HepG2 (cell line): ENCODE data around the gene ADGRL2. TPM values are rescaled to one million over a fixed set of nuclear protein-coding genes. Genes with fewer than 3 reads are reported as not detected.

Source experiments
- ATAC-seq: fragments of 200-7000 bp; cut with Tn5 transposase; 3 replicates; pipeline ENCODE4 v1.9.1; 2020; ENCODE audit warnings: mild to moderate bottlenecking, moderate library complexity
- BruUV-seq: library from RNA; stranded (reverse); fragments of 400-500 nt; replicated peaks from 2 replicates; lab custom pipeline; 2021; lab: Mats Ljungman, UMichigan
- CTCF ChIA-PET: fragments of 300-600 bp; formaldehyde crosslinking; extraction: SDS; loops from one replicate; lab custom pipeline; 2021; ENCODE audit warnings: low total read pairs, inconsistent platforms, low intra/inter-chr PET ratio; lab: Yijun Ruan, JAX
- POLR2A ChIA-PET: fragments of 350-600 bp; sonication (Branson Sonifier 250); formaldehyde crosslinking; loops from one replicate; lab custom pipeline; 2020; ENCODE audit warnings: antibody characterized with exemption, inconsistent platforms; lab: Yijun Ruan, JAX
- DNase-seq: peaks from one replicate; pipeline ENCODE4 v3.0.0-alpha.2; 2015; ENCODE audit warnings: low spot score
- FAIRE-seq: peaks from 3 replicates; lab custom pipeline; 2011; peaks lifted over from hg19 to GRCh38; lab: Jason Lieb, UNC
- H2AFZ ChIP-seq: one replicate; pipeline ENCODE4 v1.6.1; 2011; ENCODE audit warnings: low read length, inconsistent platforms
- H3K27ac ChIP-seq: fragments of 300-600 bp; 3 replicates; pipeline ENCODE4 v1.8.0; 2011; ENCODE audit warnings: mixed run types, mild to moderate bottlenecking, mixed read lengths, low read length, inconsistent platforms; ENCODE audit not compliant: insufficient read depth; ENCODE audit errors: extremely low read length
- H3K27me3 ChIP-seq, 2 experiments: fragments of 200-600 bp in 1 of 2; 2 replicates in 1 of 2; 3 replicates in 1 of 2; pipeline versions ENCODE4 v1.6.0 to v1.8.0; 2011; ENCODE audit warnings: low read length in 2 of 2, mild to moderate bottlenecking in 2 of 2, moderate library complexity in 2 of 2, inconsistent platforms in 1 of 2; ENCODE audit not compliant: insufficient read depth in 2 of 2, control insufficient read depth in 1 of 2
- H3K36me3 ChIP-seq, 2 experiments: fragments of 200-600 bp in 1 of 2; replicated peaks in 1 of 2; 2 replicates in 1 of 2; 3 replicates in 1 of 2; pipeline versions ENCODE4 v1.5.1 to v1.8.0; 2011; ENCODE audit warnings: low read length in 2 of 2, inconsistent platforms in 1 of 2; ENCODE audit not compliant: insufficient read depth in 2 of 2, control insufficient read depth in 1 of 2
- H3K4me1 ChIP-seq: 2 replicates; pipeline ENCODE4 v1.5.1; 2012; ENCODE audit warnings: low read length, inconsistent platforms; ENCODE audit not compliant: insufficient read depth
- H3K4me2 ChIP-seq: 2 replicates; pipeline ENCODE4 v1.6.0; 2011; ENCODE audit warnings: low read depth, low read length, inconsistent platforms
- H3K4me3 ChIP-seq, 3 experiments: fragments of 200-600 bp in 1 of 3; sonication (generic), shearing (Covaris generic) in 1 of 3; replicated peaks in 1 of 3; 2 replicates each; pipeline ENCODE4 v1.5.1; 2011 to 2016; ENCODE audit warnings: low read length in 3 of 3, inconsistent platforms in 2 of 3, low read depth in 2 of 3, mild to moderate bottlenecking in 2 of 3, control low read depth in 1 of 3, mixed read lengths in 1 of 3; ENCODE audit not compliant: insufficient read depth in 1 of 3
- H3K79me2 ChIP-seq: one replicate; pipeline ENCODE4 v1.6.1; 2011; ENCODE audit warnings: low read length, inconsistent platforms; ENCODE audit not compliant: insufficient read depth
- H3K9ac ChIP-seq: 2 replicates; pipeline ENCODE4 v1.6.0; 2011; ENCODE audit warnings: mild to moderate bottlenecking, low read depth, low read length, inconsistent platforms; ENCODE audit not compliant: insufficient read depth
- H3K9me3 ChIP-seq: 2 replicates; pipeline ENCODE4 v1.5.1; 2012; ENCODE audit warnings: mild to moderate bottlenecking, low read length
- H4K20me1 ChIP-seq: 2 replicates; pipeline ENCODE4 v1.6.0; 2011; ENCODE audit warnings: inconsistent platforms, mild to moderate bottlenecking, low read length, moderate library complexity; ENCODE audit not compliant: insufficient read depth
- BRF2 ChIP-seq: sonication (generic); formaldehyde crosslinking; IDR thresholded peaks from 2 replicates; pipeline ENCODE4 v1.8.1; 2022; ENCODE audit warnings: mild to moderate bottlenecking, missing genetic modification reagents
- CERS6 ChIP-seq: sonication (generic); formaldehyde crosslinking; IDR thresholded peaks from 2 replicates; pipeline ENCODE4 v1.5.0; 2020; ENCODE audit warnings: missing genetic modification reagents
- MTF1 ChIP-seq: sonication (generic); formaldehyde crosslinking; IDR thresholded peaks from 2 replicates; pipeline ENCODE4 v1.5.0; 2020; ENCODE audit warnings: missing genetic modification reagents
- NR3C1 ChIP-seq: sonication (generic); formaldehyde crosslinking; IDR thresholded peaks from 2 replicates; pipeline ENCODE4 v1.4.0; 2020; ENCODE audit warnings: missing genetic modification reagents
- PRPF4 ChIP-seq: fragments of 200-400 bp; formaldehyde crosslinking; IDR thresholded peaks from 2 replicates; pipeline ENCODE4 v1.6.1; 2016; ENCODE audit warnings: low read length, low read depth; ENCODE audit not compliant: poor library complexity, severe bottlenecking
- PTBP1 ChIP-seq: fragments of 200-400 bp; formaldehyde crosslinking; IDR thresholded peaks from 2 replicates; pipeline ENCODE4 v1.6.1; 2018; ENCODE audit warnings: low read length, low read depth; ENCODE audit not compliant: poor library complexity, severe bottlenecking
- RARG ChIP-seq: sonication (generic); formaldehyde crosslinking; IDR thresholded peaks from 2 replicates; pipeline ENCODE4 v1.4.0; 2020; ENCODE audit warnings: low read depth, mild to moderate bottlenecking, missing genetic modification reagents
- TBP ChIP-seq: sonication (generic); formaldehyde crosslinking; IDR thresholded peaks from 2 replicates; pipeline ENCODE4 v1.5.0; 2020; ENCODE audit warnings: missing genetic modification reagents
- TFAP4 ChIP-seq: sonication (generic); IDR thresholded peaks from 2 replicates; pipeline ENCODE4 v1.6.1; 2016; ENCODE audit warnings: low read depth, borderline replicate concordance
- TMF1 ChIP-seq: sonication (generic); formaldehyde crosslinking; IDR thresholded peaks from 2 replicates; pipeline ENCODE4 v1.8.1; 2022; ENCODE audit warnings: low read depth, missing genetic modification reagents
- TSC22D2 ChIP-seq: sonication (generic); formaldehyde crosslinking; IDR thresholded peaks from 2 replicates; pipeline ENCODE4 v1.5.1; 2020; ENCODE audit warnings: missing genetic modification reagents, mild to moderate bottlenecking, borderline replicate concordance
- WGBS: methylation state at CpG from one replicate; pipeline ENCODE4 v1.1.6; 2017; ENCODE audit warnings: low lambda C conversion rate; 5-methylcytosine and 5-hydroxymethylcytosine counted together
- in situ Hi-C: cut with HindIII; loops from 2 replicates; pipeline ENCODE4 v1.10.0; 2017; ENCODE audit warnings: low pct_unique_long_range_greater_than_20kb; ENCODE audit not compliant: extremely low pct_ligation_motif_present
- intact Hi-C: fragments of 100-400 bp; cut with micrococcal nuclease; formaldehyde crosslinking; loops from one replicate; pipeline ENCODE4 v1.10.0; 2022; ENCODE audit not compliant: unreplicated experiment
- polyA plus RNA-seq, 8 experiments: library from polyadenylated mRNA; depleted of rRNA in 3 of 8; stranded (reverse) in 7 of 8; unstranded in 1 of 8; fragments of >200 nt; fragmentation: Illumina TruSeq in 4 of 8; extraction: Trizol in 4 of 8; gene quantifications; 2 replicates each; pipeline versions ENCODE4 v1.2.1 to v1.2.3, GENCODE V29; 2011 to 2016; ENCODE audit warnings: low read depth in 4 of 8, missing spikeins in 1 of 8, mixed read lengths in 1 of 8; ENCODE audit not compliant: insufficient read depth in 1 of 8
- total RNA-seq, 5 experiments: library from RNA; depleted of rRNA; stranded (reverse); fragments of >200 nt; fragmentation: Illumina TruSeq; extraction: Trizol; gene quantifications; 2 replicates each; pipeline ENCODE4 v1.2.3, GENCODE V29; 2016; ENCODE audit warnings: low read depth in 1 of 5

ADGRL2 gene
- total and polyA plus RNA-seq, 2 of the 13 experiments (the other 11 are each of a cell fraction or from before 2014, with no cell fraction given) = 15.3 to 31.6 TPM

- TF ChIP-seq CERS6 (CRISPR knock-in tag) = no peak
- TF ChIP-seq NR3C1 (CRISPR knock-in tag) = no peak
- TF ChIP-seq TMF1 (CRISPR knock-in tag) = no peak
- no peak for TF ChIP-seq MTF1
- no peak for TF ChIP-seq RARG (CRISPR knock-in tag)
- TF ChIP-seq TBP (CRISPR knock-in tag) = no peak
- no peak for TF ChIP-seq BRF2 (CRISPR knock-in tag)
- no peak for TF ChIP-seq PTBP1
- TF ChIP-seq, all 625 proteins: peak for 0
These were observed 43.9 kb upstream of the ADGRL2 start (continued) for GRCh38 chr1:81756872-81757271.

- 10% methylated on average over 8 of the region's 8 CpGs for WGBS
- BruUV-seq = no TSS peak
- Histone ChIP-seq H3K4me1 (no peaks in the 10 kb centered on the region), H3K27me3 (no peaks in the 10 kb centered on the region), H3K9me3 (no peaks in the 10 kb centered on the region), H4K20me1 (no peaks in the 10 kb centered on the region), H3K79me2 (no peaks in the 10 kb centered on the region), H3K9ac (no peak overlapping the region), H3K4me3 (no peak overlapping the region), H3K36me3 (no peaks in the 10 kb centered on the region), H2AFZ (no peak overlapping the region), H3K4me2 (no peak overlapping the region), H3K27ac (no peak overlapping the region)
- TF ChIP-seq TFAP4 (no peak), TBP (CRISPR knock-in tag) (no peak), PRPF4 (no peak), TSC22D2 (no peak)
- in situ Hi-C loops (no loop called here), intact Hi-C loops (no loop called here)
- POLR2A ChIA-PET = no interaction called here
- CTCF ChIA-PET = no interaction called here
- FAIRE-seq (no peak), ATAC-seq (no peak), DNase-seq (no peak)
These were observed 43.2 kb upstream of the ADGRL2 start for GRCh38 chr1:81757398-81758020.
